Naive thymus-derived CD4-positive, alpha-beta T cell (primary cell): Measurements from ENCODE around the gene C19orf73. TPM values are rescaled to one million over a fixed set of nuclear protein-coding genes. Genes with fewer than 3 reads are reported as not detected.
A peak's percentile ranks its signal among the peaks of the same experiment; 100 is the strongest.

Experiments used
- ATAC-seq: fragments of 150-1000 bp; cut with Tn5 transposase; 2 replicates; pipeline ENCODE4 v1.10.0; 2021; ENCODE audit warnings: mild to moderate bottlenecking, moderate library complexity
- CTCF ChIA-PET: fragments of 350-600 bp; sonication (Branson Sonifier 250); formaldehyde crosslinking; loops from one replicate; lab custom pipeline; 2021; ENCODE audit warnings: antibody characterized with exemption; lab: Charles Lee
- POLR2A ChIA-PET: fragments of 350-600 bp; sonication (Branson Sonifier 250); formaldehyde crosslinking; loops from one replicate; lab custom pipeline; 2021; ENCODE audit warnings: antibody characterized with exemption, inconsistent platforms; lab: Charles Lee
- DNase-seq, 9 donors: peaks; one replicate each; pipeline versions ENCODE4 v3.0.0 to v3.0.0-alpha.2; 2020 to 2022; ENCODE audit warnings: mixed read lengths in 1 of 9
- H3K27ac ChIP-seq: one replicate; pipeline ENCODE4 v1.7.0; 2013; ENCODE audit warnings: mild to moderate bottlenecking, low read depth, low read length, moderate library complexity
- H3K27me3 ChIP-seq, 2 donors: one replicate each; pipeline ENCODE4 v1.7.0; 2013; ENCODE audit warnings: low read length in 2 of 2, mild to moderate bottlenecking in 2 of 2, moderate library complexity in 2 of 2; ENCODE audit not compliant: control insufficient read depth in 2 of 2, insufficient read depth in 2 of 2
- H3K36me3 ChIP-seq, 3 experiments: 1 replicate in 2 of 3; 2 replicates in 1 of 3; pipeline ENCODE4 v1.7.0; 2013; ENCODE audit warnings: low read length in 3 of 3, mild to moderate bottlenecking in 3 of 3, moderate library complexity in 1 of 3; ENCODE audit not compliant: insufficient read depth in 3 of 3, control insufficient read depth in 2 of 3
- H3K4me1 ChIP-seq, 2 donors: one replicate each; pipeline ENCODE4 v1.7.0; 2013; ENCODE audit warnings: low read length in 2 of 2, mild to moderate bottlenecking in 2 of 2, moderate library complexity in 1 of 2; ENCODE audit not compliant: control insufficient read depth in 2 of 2, insufficient read depth in 2 of 2
- H3K4me3 ChIP-seq: 2 replicates; pipeline ENCODE4 v1.7.0; 2013; ENCODE audit warnings: mild to moderate bottlenecking, low read length
- H3K9me3 ChIP-seq, 3 experiments: 1 replicate in 2 of 3; 2 replicates in 1 of 3; pipeline ENCODE4 v1.7.0; 2013; ENCODE audit warnings: low read length in 3 of 3; ENCODE audit not compliant: control insufficient read depth in 2 of 3
- H3K27ac Mint-ChIP-seq, 9 donors: one replicate each; pipeline ENCODE4 v1.8.0; 2020 to 2022; ENCODE audit warnings: mixed read lengths in 9 of 9, mild to moderate bottlenecking in 8 of 9, moderate library complexity in 5 of 9, inconsistent platforms in 2 of 9
- H3K27me3 Mint-ChIP-seq, 5 donors: one replicate each; pipeline ENCODE4 v1.8.0; 2021 to 2022; ENCODE audit warnings: mixed read lengths in 5 of 5, mild to moderate bottlenecking in 1 of 5
- H3K36me3 Mint-ChIP-seq, 5 donors: one replicate each; pipeline ENCODE4 v1.8.0; 2020 to 2022; ENCODE audit warnings: mixed read lengths in 5 of 5, mild to moderate bottlenecking in 3 of 5, inconsistent platforms in 1 of 5
- H3K4me1 Mint-ChIP-seq, 7 donors: one replicate each; pipeline ENCODE4 v1.8.0; 2020 to 2022; ENCODE audit warnings: mixed read lengths in 7 of 7, mild to moderate bottlenecking in 3 of 7, inconsistent platforms in 1 of 7
- H3K4me3 Mint-ChIP-seq, 10 donors: one replicate each; pipeline ENCODE4 v1.8.0; 2020 to 2022; ENCODE audit warnings: mild to moderate bottlenecking in 10 of 10, mixed read lengths in 10 of 10, moderate library complexity in 6 of 10, inconsistent platforms in 2 of 10
- H3K9me3 Mint-ChIP-seq, 11 donors: one replicate each; pipeline ENCODE4 v1.8.0; 2020 to 2022; ENCODE audit warnings: mixed read lengths in 11 of 11, mild to moderate bottlenecking in 4 of 11, inconsistent platforms in 1 of 11, moderate library complexity in 1 of 11
- intact Hi-C, 2 donors: fragments of 100-400 bp; cut with micrococcal nuclease; formaldehyde crosslinking; loops; one replicate each; pipeline ENCODE4 v1.15.1; 2023
- polyA plus RNA-seq, 2 donors: library from polyadenylated mRNA; unstranded; fragments of 300-500 nt; fragmentation: Illumina TruSeq; gene quantifications; one replicate each; pipeline ENCODE4 v1.2.3, GENCODE V29; 2021
- total RNA-seq, 6 experiments: library from RNA in 5 of 6; stranded (reverse) in 5 of 6; gene quantifications; 1 replicate in 5 of 6; 2 replicates in 1 of 6; pipeline ENCODE4 v1.2.3 and lab custom pipeline; 2021 to 2026

C19orf73 gene
- total and polyA plus RNA-seq, 7 experiments from 2014 or later = 1.3 to 4.8 (median 2.3) TPM

- Mint-ChIP-seq H3K4me3 (peak overlapping the region; percentile 66 to 94 (median 77)), H3K27me3 (peaks cover 26 to 41% (median 34%) of the 10 kb centered on the region in 5 donors), H3K36me3 (peaks cover 0 to 2% (median 0%) of the 10 kb centered on the region in 5 donors), H3K27ac (peak overlapping the region in 2 of 9 donors; percentile 20 to 78), H3K4me1 (peaks cover 17 to 29% (median 27%) of the 10 kb centered on the region in 7 donors), H3K9me3 (peaks cover 0 to 1% (median 0%) of the 10 kb centered on the region in 11 donors)
- intact Hi-C loops = loop anchor here (2.0 to 10.0 kb wide), 4 partner anchors 14 to 348 kb away; partner anchors contain the start of genes C19orf73 (in 1 of the 2), PPFIA3 (in 1 of the 2) and SLC17A7 (in 1 of the 2)
- H3K4me3 ChIP-seq = peak overlapping the region; percentile 41
- peak; percentile 90 for ATAC-seq
- H3K4me1 ChIP-seq = peaks cover 0 to 7% of the 10 kb centered on the region in 2 donors
- CTCF ChIA-PET = interaction anchor here (1.6 kb wide), 1 partner anchor 45 kb away, joined by 3 read pairs; no protein-coding TSS in a partner anchor
- DNase-seq = peak in 5 of 9 donors; percentile 18 to 79 (median 34)
- H3K27me3 ChIP-seq = no peaks in the 10 kb centered on the region
- no peaks in the 10 kb centered on the region for H3K9me3 ChIP-seq
- POLR2A ChIA-PET = interaction anchor here (0.6 to 1.0 kb wide), 2 partner anchors 29 to 734 kb away, joined by 3 read pairs; partner anchors contain the start of genes AKT1S1 and LIN7B
- no peaks in the 10 kb centered on the region for H3K36me3 ChIP-seq
- H3K27ac ChIP-seq = no peak overlapping the region
Observed at GRCh38 chr19:49142866-49143335, 24.0 kb upstream of the C19orf73 start.

- H3K36me3 ChIP-seq = no peaks in the 10 kb centered on the region
- CTCF ChIA-PET = interaction anchor here (0.7 to 0.8 kb wide), 2 partner anchors 141 to 395 kb away, joined by 3 to 6 read pairs; no protein-coding TSS in a partner anchor
- peak overlapping the region in 1 of 9 donors; percentile 41 for H3K27ac Mint-ChIP-seq
- intact Hi-C loops = loop anchor here (10.0 kb wide), 2 partner anchors 303 to 347 kb away; partner anchors contain the start of gene SLC17A7 (in 1 of the 2)
- POLR2A ChIA-PET = no interaction called here
- no peak overlapping the region for H3K4me3 ChIP-seq
- no peaks in the 10 kb centered on the region for H3K9me3 ChIP-seq
- ATAC-seq = no peak
- peaks cover 10 to 32% (median 27%) of the 10 kb centered on the region in 5 donors for H3K27me3 Mint-ChIP-seq
- H3K36me3 Mint-ChIP-seq = peaks cover 0 to 4% (median 0%) of the 10 kb centered on the region in 5 donors
- H3K4me1 Mint-ChIP-seq = peaks cover 17 to 29% (median 27%) of the 10 kb centered on the region in 7 donors
- H3K4me1 ChIP-seq = peaks cover 0 to 7% of the 10 kb centered on the region in 2 donors
- DNase-seq = no peak
- H3K27me3 ChIP-seq = no peaks in the 10 kb centered on the region
- H3K27ac ChIP-seq = no peak overlapping the region
- peak overlapping the region in 5 of 10 donors; percentile 0 to 77 (median 37) for H3K4me3 Mint-ChIP-seq
- H3K9me3 Mint-ChIP-seq = peaks cover 0 to 1% (median 0%) of the 10 kb centered on the region in 11 donors
Observed at GRCh38 chr19:49141352-49141751, 22.4 kb upstream of the C19orf73 start.

GRCh38 chr19:49140951-49141350 is 22.0 kb upstream of the C19orf73 start:
- Mint-ChIP-seq H3K4me3 (peak overlapping the region in 2 of 10 donors; percentile 37 to 39), H3K4me1 (peaks cover 17 to 29% (median 26%) of the 10 kb centered on the region in 7 donors), H3K27me3 (peaks cover 8 to 29% (median 25%) of the 10 kb centered on the region in 5 donors), H3K36me3 (peaks cover 0 to 4% (median 0%) of the 10 kb centered on the region in 5 donors), H3K27ac (no peak overlapping the region), H3K9me3 (peaks cover 0 to 1% (median 0%) of the 10 kb centered on the region in 11 donors)
- Histone ChIP-seq H3K27ac (no peak overlapping the region), H3K36me3 (no peaks in the 10 kb centered on the region), H3K4me1 (peaks cover 0 to 6% of the 10 kb centered on the region in 2 donors), H3K4me3 (no peak overlapping the region), H3K27me3 (no peaks in the 10 kb centered on the region), H3K9me3 (no peaks in the 10 kb centered on the region)
- ATAC-seq (no peak), DNase-seq (no peak)
- intact Hi-C loops = loop anchor here (10.0 kb wide), 2 partner anchors 304 to 346 kb away; partner anchors contain the start of gene SLC17A7 (in 1 of the 2)
- ChIA-PET POLR2A (interaction anchor here (0.6 kb wide), 1 partner anchor 338 kb away, joined by 5 read pairs; no protein-coding TSS in a partner anchor), CTCF (interaction anchor here (0.6 to 0.8 kb wide), 3 partner anchors 57 to 395 kb away, joined by 3 to 6 read pairs (median 3); no protein-coding TSS in a partner anchor)

GRCh38 chr19:49136771-49137171 is 17.8 kb upstream of the C19orf73 start:
- no peak for ATAC-seq
- H3K9me3 ChIP-seq = no peaks in the 10 kb centered on the region
- peaks cover 0 to 15% of the 10 kb centered on the region in 2 donors for H3K4me1 ChIP-seq
- no peak overlapping the region for H3K4me3 ChIP-seq
- Mint-ChIP-seq H3K4me3 (peak overlapping the region in 1 of 10 donors; percentile 10), H3K36me3 (peaks cover 0 to 4% (median 0%) of the 10 kb centered on the region in 5 donors), H3K27ac (no peak overlapping the region), H3K27me3 (peaks cover 0 to 9% (median 4%) of the 10 kb centered on the region in 5 donors), H3K9me3 (peaks cover 0 to 2% (median 0%) of the 10 kb centered on the region in 11 donors), H3K4me1 (peaks cover 5 to 25% (median 17%) of the 10 kb centered on the region in 7 donors)
- H3K27me3 ChIP-seq = peaks cover 0 to 3% of the 10 kb centered on the region in 2 donors
- intact Hi-C loops = no loop called here
- ChIA-PET POLR2A (interaction anchor here (1.1 kb wide), 1 partner anchor 39 kb away, joined by 7 read pairs; no protein-coding TSS in a partner anchor), CTCF (no interaction called here)
- no peaks in the 10 kb centered on the region for H3K36me3 ChIP-seq
- DNase-seq = no peak
- H3K27ac ChIP-seq = no peak overlapping the region

- no peak overlapping the region for H3K27ac Mint-ChIP-seq
- no peak for ATAC-seq
- H3K9me3 ChIP-seq = no peaks in the 10 kb centered on the region
- H3K4me1 ChIP-seq = peaks cover 0 to 15% of the 10 kb centered on the region in 2 donors
- DNase-seq = no peak
- H3K4me3 Mint-ChIP-seq = peak overlapping the region in 2 of 10 donors; percentile 3 to 56
- no peaks in the 10 kb centered on the region for H3K36me3 ChIP-seq
- H3K27me3 Mint-ChIP-seq = peaks cover 0 to 4% (median 3%) of the 10 kb centered on the region in 5 donors
- no peak overlapping the region for H3K4me3 ChIP-seq
- ChIA-PET CTCF (interaction anchor here (0.8 kb wide), 1 partner anchor 28 kb away, joined by 4 read pairs; no protein-coding TSS in a partner anchor), POLR2A (interaction anchor here (0.6 to 1.1 kb wide), 3 partner anchors 21 to 294 kb away, joined by 3 to 7 read pairs (median 3); no protein-coding TSS in a partner anchor)
- H3K27ac ChIP-seq = no peak overlapping the region
- peaks cover 0 to 4% (median 0%) of the 10 kb centered on the region in 5 donors for H3K36me3 Mint-ChIP-seq
- peaks cover 0 to 2% (median 0%) of the 10 kb centered on the region in 11 donors for H3K9me3 Mint-ChIP-seq
- H3K4me1 Mint-ChIP-seq = peaks cover 0 to 19% (median 11%) of the 10 kb centered on the region in 7 donors
- H3K27me3 ChIP-seq = peaks cover 0 to 3% of the 10 kb centered on the region in 2 donors
- intact Hi-C loops = no loop called here
Observed at GRCh38 chr19:49135686-49136085, 16.7 kb upstream of the C19orf73 start.
